GM06990 (cell line): ENCODE measurements around the gene UGT1A5.

Experiments
- DNase-seq: peaks from one replicate; pipeline ENCODE4 v3.0.0-alpha.2; 2011; ENCODE audit not compliant: insufficient read length; ENCODE audit errors: extremely low read depth
- H3K27me3 ChIP-seq: replicated peaks from 2 replicates; pipeline ENCODE4 v1.6.0; 2011; ENCODE audit warnings: low read length; ENCODE audit not compliant: control insufficient read depth, insufficient read depth
- H3K36me3 ChIP-seq: 2 replicates; pipeline ENCODE4 v1.5.1; 2011; ENCODE audit warnings: low read length; ENCODE audit not compliant: control insufficient read depth, insufficient read depth
- H3K4me3 ChIP-seq: replicated peaks from 2 replicates; pipeline ENCODE4 v1.5.1; 2011; ENCODE audit warnings: low read depth, mild to moderate bottlenecking, control low read depth, low read length
- CTCF ChIP-seq: IDR thresholded peaks from 2 replicates; pipeline ENCODE4 v1.5.1; 2011; ENCODE audit warnings: low read length, control low read depth, mild to moderate bottlenecking, inconsistent platforms; ENCODE audit not compliant: insufficient read depth, poor library complexity, severe bottlenecking

The UGT1A5 gene

GRCh38 chr2:233689501-233689900, 23.2 kb upstream of the UGT1A5 start:
- Histone ChIP-seq H3K36me3 (no peaks in the 10 kb centered on the region), H3K27me3 (no peaks in the 10 kb centered on the region), H3K4me3 (no peak overlapping the region)
- TF ChIP-seq CTCF = no peak
- no peak for DNase-seq

GRCh38 chr2:233690444-233690843, 22.3 kb upstream of the UGT1A5 start:
- TF ChIP-seq CTCF = no peak
- no peak for DNase-seq
- no peak overlapping the region for H3K4me3 ChIP-seq

GRCh38 chr2:233691443-233692433, 21.0 kb upstream of the UGT1A5 start:
- no peak for TF ChIP-seq CTCF
- no peak for DNase-seq
- H3K36me3 ChIP-seq = no peaks in the 10 kb centered on the region
- H3K4me3 ChIP-seq = no peak overlapping the region
- H3K27me3 ChIP-seq = no peaks in the 10 kb centered on the region

More at GRCh38 chr2:233690444-233690843, 22.3 kb upstream of the UGT1A5 start:
- Histone ChIP-seq H3K36me3 (no peaks in the 10 kb centered on the region), H3K27me3 (no peaks in the 10 kb centered on the region)

- Histone ChIP-seq H3K4me3 (no peak within 1 kb of the TSS), H3K27me3 (no peaks in the 10 kb centered on the region), H3K36me3 (no peaks in the 10 kb centered on the region)
- DNase-seq = no peak
- no peak for TF ChIP-seq CTCF
Measured at GRCh38 chr2:233692648-233693047, 20.1 kb upstream of the UGT1A5 start, which contains the start of gene UGT1A6. Gene UGT1A6 (plus strand): TSS chr2:233692890. CDS start chr2:233693005, 115 bp downstream.

- Histone ChIP-seq H3K4me3 (no peak overlapping the region), H3K27me3 (no peaks in the 10 kb centered on the region), H3K36me3 (no peaks in the 10 kb centered on the region)
- no peak for TF ChIP-seq CTCF
- no peak for DNase-seq
Measured at GRCh38 chr2:233693963-233694362, 18.7 kb upstream of the UGT1A5 start.
